ENCODE measurements around the gene LONP1.
"Not testable (repeated sequence)": the region's sequence is repeated elsewhere in the genome, so short reads cannot be mapped to it uniquely, and the experiment has no call there.

DNA sequence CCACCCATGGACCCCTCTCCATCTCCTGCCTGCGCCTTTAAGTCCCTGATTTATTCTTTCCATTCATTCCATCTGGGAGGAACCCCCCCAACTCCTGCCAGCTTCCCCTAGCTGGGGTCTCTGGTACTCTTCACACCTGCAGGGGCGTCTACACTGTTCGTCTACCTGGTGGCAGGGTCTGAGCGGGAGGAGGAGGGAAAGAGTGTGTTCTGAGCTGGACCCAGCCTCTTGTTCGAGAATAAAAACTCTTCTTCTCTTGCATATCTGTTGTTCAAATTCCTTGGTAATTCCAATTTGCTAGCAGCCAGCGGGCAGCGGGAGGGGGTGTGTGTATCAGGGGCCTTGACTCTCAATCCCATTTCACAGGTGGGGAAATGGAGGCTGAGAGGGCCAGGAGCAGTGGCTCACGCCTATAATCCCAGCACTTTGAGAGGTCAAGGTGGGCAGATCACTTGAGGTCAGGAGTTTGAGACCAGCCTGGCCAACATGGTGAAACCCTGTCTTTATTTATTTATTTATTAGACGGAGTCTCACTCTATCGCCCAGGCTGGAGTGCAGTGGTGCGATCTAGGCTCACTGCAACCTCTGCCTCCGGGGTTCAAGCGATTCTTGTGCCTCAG is 31.6 kb downstream of the LONP1 start:
- TF ChIP-seq, protein P1, sequence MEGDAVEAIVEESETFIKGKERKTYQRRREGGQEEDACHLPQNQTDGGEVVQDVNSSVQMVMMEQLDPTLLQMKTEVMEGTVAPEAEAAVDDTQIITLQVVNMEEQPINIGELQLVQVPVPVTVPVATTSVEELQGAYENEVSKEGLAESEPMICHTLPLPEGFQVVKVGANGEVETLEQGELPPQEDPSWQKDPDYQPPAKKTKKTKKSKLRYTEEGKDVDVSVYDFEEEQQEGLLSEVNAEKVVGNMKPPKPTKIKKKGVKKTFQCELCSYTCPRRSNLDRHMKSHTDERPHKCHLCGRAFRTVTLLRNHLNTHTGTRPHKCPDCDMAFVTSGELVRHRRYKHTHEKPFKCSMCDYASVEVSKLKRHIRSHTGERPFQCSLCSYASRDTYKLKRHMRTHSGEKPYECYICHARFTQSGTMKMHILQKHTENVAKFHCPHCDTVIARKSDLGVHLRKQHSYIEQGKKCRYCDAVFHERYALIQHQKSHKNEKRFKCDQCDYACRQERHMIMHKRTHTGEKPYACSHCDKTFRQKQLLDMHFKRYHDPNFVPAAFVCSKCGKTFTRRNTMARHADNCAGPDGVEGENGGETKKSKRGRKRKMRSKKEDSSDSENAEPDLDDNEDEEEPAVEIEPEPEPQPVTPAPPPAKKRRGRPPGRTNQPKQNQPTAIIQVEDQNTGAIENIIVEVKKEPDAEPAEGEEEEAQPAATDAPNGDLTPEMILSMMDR (IDR thresholded peaks at IDR 0.05; ENCODE audit: control extremely low read depth in 1 of 3, insufficient read depth in 1 of 3, low read depth in 1 of 3, low read length in 3 of 3), result not testable (repeated sequence)
- TF ChIP-seq SRF (IDR thresholded peaks at IDR 0.05; ENCODE audit: low read depth, low read length); CBX8 (IDR thresholded peaks at IDR 0.05; ENCODE audit: borderline replicate concordance, low read depth, low read length); TAF1 (IDR thresholded peaks at IDR 0.05; ENCODE audit: low read depth, low read length): not testable (repeated sequence)

Measured in H1 (cell line).